ENCODE measurements around the gene TREML1.
A peak's percentile ranks its signal among the peaks of the same experiment; 100 is the strongest.

Gene TREML1

GRCh38 chr6:41197234-41197633 is 43.1 kb upstream of the TREML1 start:
- TF ChIP-seq CTCF (IDR thresholded peaks at IDR 0.05; ENCODE audit: borderline replicate concordance, control extremely low read depth, extremely low read depth, insufficient read depth, missing control alignments) = no peak
- in situ Hi-C loops (cut with MboI; ENCODE audit: low sequenced_read_pairs, unreplicated experiment) = no loop called here

GRCh38 chr6:41194386-41194785 is 40.2 kb upstream of the TREML1 start:
- TF ChIP-seq CTCF (IDR thresholded peaks at IDR 0.05; ENCODE audit: borderline replicate concordance, control extremely low read depth, extremely low read depth, insufficient read depth, missing control alignments) = no peak
- in situ Hi-C loops (cut with MboI; ENCODE audit: low sequenced_read_pairs, unreplicated experiment) = no loop called here
- no peak for DNase-seq (ENCODE audit: low spot score)

More at GRCh38 chr6:41197234-41197633, 43.1 kb upstream of the TREML1 start:
- DNase-seq (ENCODE audit: low spot score) = no peak

GRCh38 chr6:41193884-41194283 is 39.7 kb upstream of the TREML1 start:
- in situ Hi-C loops (cut with MboI; ENCODE audit: low sequenced_read_pairs, unreplicated experiment) = no loop called here
- DNase-seq (ENCODE audit: low spot score) = no peak
- no peak for TF ChIP-seq CTCF (IDR thresholded peaks at IDR 0.05; ENCODE audit: borderline replicate concordance, control extremely low read depth, extremely low read depth, insufficient read depth, missing control alignments)

GRCh38 chr6:41193171-41193734 is 39.1 kb upstream of the TREML1 start:
- no peak for TF ChIP-seq CTCF (IDR thresholded peaks at IDR 0.05; ENCODE audit: borderline replicate concordance, control extremely low read depth, extremely low read depth, insufficient read depth, missing control alignments)
- no peak for DNase-seq (ENCODE audit: low spot score)
- in situ Hi-C loops (cut with MboI; ENCODE audit: low sequenced_read_pairs, unreplicated experiment) = no loop called here

GRCh38 chr6:41191569-41191968 is 37.4 kb upstream of the TREML1 start:
- peak; percentile 40 for TF ChIP-seq CTCF (IDR thresholded peaks at IDR 0.05; ENCODE audit: borderline replicate concordance, control extremely low read depth, extremely low read depth, insufficient read depth, missing control alignments)
- DNase-seq (ENCODE audit: low spot score) = peak; percentile 66
- in situ Hi-C loops (cut with MboI; ENCODE audit: low sequenced_read_pairs, unreplicated experiment) = no loop called here

GRCh38 chr6:41190791-41191190 is 36.6 kb upstream of the TREML1 start:
- no peak for TF ChIP-seq CTCF (IDR thresholded peaks at IDR 0.05; ENCODE audit: borderline replicate concordance, control extremely low read depth, extremely low read depth, insufficient read depth, missing control alignments)
- in situ Hi-C loops (cut with MboI; ENCODE audit: low sequenced_read_pairs, unreplicated experiment) = no loop called here
- DNase-seq (ENCODE audit: low spot score) = no peak
